Measurements from ENCODE around the gene MAP3K3.

The MAP3K3 gene

GRCh38 chr17:63622574-63623390, 565 bp downstream of the MAP3K3 start:
- peak; percentile 51 for DNase-seq (ENCODE audit: low read depth)

DNA sequence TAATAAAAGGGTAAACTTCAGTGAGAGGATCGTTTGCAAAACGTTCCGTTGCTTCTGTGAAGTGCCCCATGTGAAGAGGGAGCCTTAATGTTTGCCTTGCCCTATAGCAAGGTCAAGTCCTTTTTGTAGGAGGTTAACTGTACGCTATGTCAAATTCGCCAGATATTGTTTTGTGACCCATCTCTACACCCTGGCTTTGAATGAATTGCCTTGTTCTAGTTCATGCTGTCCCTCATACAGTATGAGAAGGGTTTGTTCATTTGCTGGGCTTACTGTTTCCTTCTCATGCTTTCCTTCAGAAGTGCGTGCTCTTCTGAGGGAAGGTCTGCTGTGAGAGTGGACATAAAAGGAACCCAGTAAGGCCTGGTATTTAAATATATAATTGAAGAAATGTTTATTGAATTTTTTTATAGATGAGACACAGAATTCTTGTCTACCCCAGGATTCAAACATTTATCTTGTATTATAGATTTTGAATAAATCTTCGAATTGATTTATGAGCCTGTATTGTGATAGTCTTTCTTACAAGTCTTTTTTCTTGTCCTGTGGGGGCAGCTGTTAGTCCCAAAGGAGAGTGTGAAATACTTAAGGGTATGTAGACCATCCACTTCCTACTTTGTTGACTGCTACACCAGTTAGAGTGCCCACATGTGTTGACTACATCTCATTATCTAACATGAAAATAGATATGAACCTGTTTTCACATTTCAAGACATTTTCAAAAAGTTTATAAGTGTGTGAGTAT, 1.7 kb downstream of the MAP3K3 start:
- DNase-seq (ENCODE audit: low read depth): no peak

DNA sequence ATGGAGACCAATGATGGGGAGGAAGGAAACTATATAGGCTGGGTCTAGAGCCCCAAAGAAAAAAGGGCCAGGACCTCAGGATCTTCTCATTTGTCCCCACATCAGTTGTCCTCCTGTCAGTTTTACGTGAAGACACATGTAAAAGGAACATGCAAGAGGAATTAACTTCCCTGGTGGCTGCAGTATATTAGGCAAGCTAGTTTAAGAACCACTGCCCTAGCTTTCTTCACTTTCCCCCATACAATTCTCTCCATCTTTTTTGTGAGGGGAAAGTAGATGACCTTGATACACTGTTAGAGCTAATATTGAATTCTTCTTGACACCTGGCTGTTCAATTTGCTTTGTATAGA, 2.3 kb downstream of the MAP3K3 start:
- no peak for DNase-seq (ENCODE audit: low read depth)

GRCh38 chr17:63626551-63627180, 4.4 kb downstream of the MAP3K3 start:
- peak; percentile 35 for DNase-seq (ENCODE audit: low read depth)

GRCh38 chr17:63629627-63630026, 7.4 kb downstream of the MAP3K3 start:
- no peak for DNase-seq (ENCODE audit: low read depth)

GRCh38 chr17:63631062-63631461, 8.8 kb downstream of the MAP3K3 start:
- DNase-seq (ENCODE audit: low read depth): no peak

DNA sequence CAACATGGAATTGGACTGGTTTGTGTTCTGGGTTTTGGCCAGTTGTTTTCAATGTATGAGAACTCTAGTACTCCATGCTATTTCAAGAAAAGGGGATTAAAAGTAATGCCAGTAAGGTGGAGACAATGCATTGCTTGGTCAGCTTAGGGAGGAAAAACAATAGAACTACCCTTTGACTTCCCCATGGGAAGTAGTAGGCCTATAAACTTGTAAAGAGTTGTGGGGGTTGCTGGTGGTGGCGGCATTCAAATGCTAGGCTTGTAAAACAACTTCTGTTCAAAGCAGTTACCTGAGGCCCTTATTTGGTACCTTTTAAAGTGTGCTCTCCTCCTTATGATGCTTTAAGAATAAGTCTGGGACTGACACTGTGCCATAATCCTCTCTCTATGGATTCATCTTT, 9.4 kb downstream of the MAP3K3 start:
- DNase-seq (ENCODE audit: low read depth): no peak

GRCh38 chr17:63633742-63634141, 11.5 kb downstream of the MAP3K3 start:
- no peak for DNase-seq (ENCODE audit: low read depth)

- no peak for DNase-seq (ENCODE audit: low read depth)
Measured at GRCh38 chr17:63634163-63634562, 11.9 kb downstream of the MAP3K3 start.

DNA sequence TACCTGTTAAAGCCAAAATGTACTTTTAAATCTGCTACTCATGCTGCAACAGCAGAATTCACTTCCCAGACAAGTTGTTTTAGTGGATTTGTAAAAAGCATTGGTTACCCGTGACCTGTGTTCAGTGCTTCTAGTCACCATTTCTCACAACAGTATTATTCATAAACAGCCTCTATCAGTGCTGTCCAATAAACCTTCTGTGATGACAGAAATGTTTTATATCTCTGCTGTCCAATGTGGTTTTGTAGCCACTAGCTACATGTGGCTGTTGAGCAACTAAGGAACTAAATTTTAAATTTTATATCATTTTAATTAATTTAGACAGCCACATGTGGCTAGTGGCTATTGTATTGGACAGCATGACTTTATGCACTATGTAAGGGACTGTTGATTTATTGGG, 12.6 kb downstream of the MAP3K3 start:
- no peak for DNase-seq (ENCODE audit: low read depth)

GRCh38 chr17:63635290-63635689, 13.1 kb downstream of the MAP3K3 start:
- DNase-seq (ENCODE audit: low read depth): no peak

GRCh38 chr17:63635787-63636186, 13.6 kb downstream of the MAP3K3 start:
- peak; percentile 53 for DNase-seq (ENCODE audit: low read depth)

GRCh38 chr17:63639125-63639524, 16.9 kb downstream of the MAP3K3 start:
- DNase-seq (ENCODE audit: low read depth): no peak

DNA sequence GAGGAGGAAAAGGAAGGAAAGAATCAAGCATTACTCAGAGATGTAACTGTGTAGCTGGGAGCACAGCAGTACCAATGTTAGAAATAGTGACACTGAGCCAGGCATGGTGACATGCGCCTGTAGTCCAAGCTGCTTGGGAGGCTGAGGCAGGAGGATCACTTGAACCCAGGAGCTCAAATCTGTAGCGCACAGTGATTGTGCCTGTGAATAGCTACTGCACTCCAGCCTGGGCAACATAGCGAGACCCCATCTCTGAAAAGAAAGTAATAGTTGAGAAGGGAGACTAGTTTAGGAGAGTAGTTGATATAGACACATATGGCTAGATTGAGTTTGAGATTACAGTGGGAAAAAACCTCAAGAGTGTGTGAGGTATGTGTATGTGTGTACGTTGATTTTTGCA, 17.8 kb downstream of the MAP3K3 start:
- DNase-seq (ENCODE audit: low read depth): no peak

DNA sequence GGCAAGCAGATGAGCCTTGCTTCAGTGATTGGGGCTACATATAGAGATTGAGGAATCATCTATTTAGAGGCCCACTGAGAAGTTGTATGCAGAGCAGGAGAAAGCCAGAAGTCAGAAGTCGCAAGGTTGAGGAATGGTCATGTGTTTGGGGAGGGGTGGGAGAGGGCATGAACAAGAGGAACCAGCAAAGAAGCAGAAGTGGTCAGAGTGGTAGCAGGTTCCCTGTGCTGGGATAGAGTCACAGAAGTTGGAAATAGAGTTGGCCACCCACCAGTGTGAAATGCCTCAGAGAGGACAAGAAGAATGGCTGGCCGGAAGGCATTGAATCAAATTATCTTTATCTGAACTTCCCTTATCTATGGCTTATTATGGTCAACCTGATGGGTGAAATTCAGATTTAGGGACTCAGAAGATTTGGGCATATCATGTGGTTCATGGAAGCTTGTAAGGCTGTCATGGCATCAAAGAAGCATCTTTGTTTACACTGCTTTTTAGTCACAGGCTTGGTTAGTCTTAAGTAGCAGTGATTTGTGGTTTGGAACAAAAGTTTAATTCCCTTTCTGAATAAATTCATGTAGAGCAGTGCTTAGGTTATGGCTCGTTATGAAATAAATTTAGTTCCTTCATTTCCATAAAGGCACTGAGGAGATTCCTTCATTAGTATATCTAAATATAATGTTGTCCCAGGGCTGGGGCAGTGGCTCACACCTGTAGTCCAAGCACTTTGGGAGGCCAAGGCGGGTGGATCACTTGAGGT, 19.7 kb downstream of the MAP3K3 start:
- no peak for DNase-seq (ENCODE audit: low read depth)

GRCh38 chr17:63644846-63645245, 22.6 kb downstream of the MAP3K3 start:
- DNase-seq (ENCODE audit: low read depth): no peak

- no peak for DNase-seq (ENCODE audit: low read depth)
Measured at GRCh38 chr17:63645775-63646487, 23.7 kb downstream of the MAP3K3 start.

DNA sequence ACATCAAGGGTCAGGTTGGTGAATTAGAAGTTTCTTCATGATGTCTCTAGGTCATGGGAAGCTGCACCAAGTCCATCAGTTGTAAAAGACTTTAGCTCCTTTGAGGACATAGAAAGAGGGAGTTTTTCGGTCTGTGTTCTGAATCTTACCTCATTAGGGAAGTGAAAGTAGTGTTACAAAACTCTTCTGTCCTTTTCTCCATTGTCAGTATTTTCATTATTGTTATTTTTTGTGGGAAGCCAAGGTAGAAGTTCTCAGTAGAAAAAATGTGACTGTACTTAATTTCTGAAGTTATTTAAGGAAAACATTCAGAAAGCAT, 24.2 kb downstream of the MAP3K3 start:
- no peak for DNase-seq (ENCODE audit: low read depth)

DNA sequence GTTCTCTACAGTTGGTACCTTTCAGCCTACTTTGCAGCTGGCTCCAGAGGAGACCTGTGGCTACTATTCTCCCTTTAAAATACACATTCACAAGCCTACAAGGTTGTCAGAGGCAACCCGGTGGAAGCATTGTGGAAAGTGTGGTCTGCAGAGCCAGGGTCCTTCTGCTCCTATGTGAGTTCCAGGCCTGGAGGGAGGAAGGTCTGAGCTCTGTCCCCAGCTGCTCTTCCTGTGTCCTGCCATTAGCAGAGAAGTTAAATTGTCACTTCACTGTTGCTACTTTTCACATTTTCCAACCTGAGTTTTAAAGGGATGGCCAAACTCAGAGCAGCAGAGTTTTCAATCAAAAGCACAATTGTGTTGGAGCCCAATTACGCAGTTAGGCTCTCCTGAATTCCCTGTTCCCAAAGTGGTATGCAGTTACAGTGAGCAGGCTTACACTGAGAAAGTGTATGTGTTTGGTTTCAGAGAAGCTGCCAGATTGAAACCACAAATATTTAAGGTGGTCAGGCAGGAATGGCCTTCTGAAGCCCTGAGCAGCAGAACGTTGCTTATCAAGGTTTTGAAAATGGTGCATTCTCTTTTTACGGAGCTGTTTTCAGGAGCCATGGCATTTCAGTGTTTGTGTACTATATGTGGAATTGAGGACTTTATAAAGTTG, 25.0 kb downstream of the MAP3K3 start:
- DNase-seq (ENCODE audit: low read depth): no peak

DNA sequence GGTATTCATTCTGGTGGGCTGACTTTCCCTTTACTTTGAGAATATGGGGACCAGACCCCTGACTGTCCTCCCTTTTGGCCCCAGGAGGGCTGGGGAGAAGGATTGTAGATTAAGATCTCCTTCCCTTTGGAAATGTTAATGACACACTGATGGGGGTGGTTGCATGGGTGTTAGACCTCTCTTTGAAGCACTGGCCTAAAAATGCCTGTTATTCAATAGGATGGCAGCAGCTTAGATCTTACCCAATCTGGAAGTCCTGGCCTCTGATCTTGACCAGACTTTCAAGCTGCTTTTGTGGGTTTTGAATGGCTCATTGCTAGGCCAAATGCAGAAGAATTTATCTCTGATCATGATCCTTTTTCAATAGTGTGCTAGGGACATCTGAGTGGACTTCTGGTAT, 25.7 kb downstream of the MAP3K3 start:
- DNase-seq (ENCODE audit: low read depth): no peak

- no peak for DNase-seq (ENCODE audit: low read depth)
Measured at GRCh38 chr17:63649813-63650212, 27.6 kb downstream of the MAP3K3 start.

Data from fibroblast of gingiva (primary cell).